HepG2 (cell line): ENCODE data around the gene STIP1. TPM values are rescaled to one million over a fixed set of nuclear protein-coding genes. Genes with fewer than 3 reads are reported as not detected.

ENCODE experiments used
- AKNA ChIP-seq: sonication (generic); formaldehyde crosslinking; IDR thresholded peaks from 2 replicates; pipeline ENCODE4 v1.4.0; 2020; ENCODE audit warnings: missing genetic modification reagents, borderline replicate concordance
- GABPB1 ChIP-seq: IDR thresholded peaks from 2 replicates; pipeline ENCODE4 v1.6.1; 2016; ENCODE audit warnings: mild to moderate bottlenecking, missing genetic modification reagents, moderate library complexity, missing compliant biosample characterization
- GPBP1L1 ChIP-seq: sonication (generic); formaldehyde crosslinking; IDR thresholded peaks from 2 replicates; pipeline ENCODE4 v1.5.0; 2020; ENCODE audit warnings: mild to moderate bottlenecking, missing genetic modification reagents
- KAT7 ChIP-seq: IDR thresholded peaks from 2 replicates; pipeline ENCODE4 v1.6.1; 2018; ENCODE audit warnings: borderline replicate concordance, missing compliant biosample characterization
- SATB2 ChIP-seq: sonication (generic); formaldehyde crosslinking; IDR thresholded peaks from 2 replicates; pipeline ENCODE4 v1.5.0; 2020; ENCODE audit warnings: missing genetic modification reagents
- SNAPC4 ChIP-seq: sonication (generic); formaldehyde crosslinking; IDR thresholded peaks from 2 replicates; pipeline ENCODE4 v1.4.0; 2020; ENCODE audit warnings: mild to moderate bottlenecking, missing genetic modification reagents
- ZFP62 ChIP-seq: sonication (generic); formaldehyde crosslinking; IDR thresholded peaks from 2 replicates; pipeline ENCODE4 v1.4.0; 2020; ENCODE audit warnings: missing genetic modification reagents
- ZNF256 ChIP-seq: sonication (generic); formaldehyde crosslinking; conservative IDR thresholded peaks from 2 replicates; pipeline ENCODE4 v1.4.0; 2020; ENCODE audit warnings: missing genetic modification reagents
- ZNF639 ChIP-seq: conservative IDR thresholded peaks from 2 replicates; pipeline ENCODE4 v1.6.1; 2018; ENCODE audit warnings: missing genetic modification reagents
- polyA plus RNA-seq, 8 experiments: library from polyadenylated mRNA; depleted of rRNA in 3 of 8; stranded (reverse) in 7 of 8; unstranded in 1 of 8; fragments of >200 nt; fragmentation: Illumina TruSeq in 4 of 8; extraction: Trizol in 4 of 8; gene quantifications; 2 replicates each; pipeline versions ENCODE4 v1.2.1 to v1.2.3, GENCODE V29; 2011 to 2016; ENCODE audit warnings: low read depth in 4 of 8, missing spikeins in 1 of 8, mixed read lengths in 1 of 8; ENCODE audit not compliant: insufficient read depth in 1 of 8
- total RNA-seq, 5 experiments: library from RNA; depleted of rRNA; stranded (reverse); fragments of >200 nt; fragmentation: Illumina TruSeq; extraction: Trizol; gene quantifications; 2 replicates each; pipeline ENCODE4 v1.2.3, GENCODE V29; 2016; ENCODE audit warnings: low read depth in 1 of 5
- TF ChIP-seq, protein P1 (sequence below), 2 experiments: sonication (generic) in 1 of 2; formaldehyde crosslinking in 1 of 2; IDR thresholded peaks; 2 replicates each; pipeline versions ENCODE4 v1.4.0 to v1.6.1; 2016 to 2020; ENCODE audit warnings: borderline replicate concordance in 1 of 2, low read depth in 1 of 2, mild to moderate bottlenecking in 1 of 2, missing genetic modification reagents in 1 of 2

Gene STIP1
- total and polyA plus RNA-seq, 2 of the 13 experiments (the other 11 are each of a cell fraction or from before 2014, with no cell fraction given) = 81.1 to 217 TPM

DNA sequence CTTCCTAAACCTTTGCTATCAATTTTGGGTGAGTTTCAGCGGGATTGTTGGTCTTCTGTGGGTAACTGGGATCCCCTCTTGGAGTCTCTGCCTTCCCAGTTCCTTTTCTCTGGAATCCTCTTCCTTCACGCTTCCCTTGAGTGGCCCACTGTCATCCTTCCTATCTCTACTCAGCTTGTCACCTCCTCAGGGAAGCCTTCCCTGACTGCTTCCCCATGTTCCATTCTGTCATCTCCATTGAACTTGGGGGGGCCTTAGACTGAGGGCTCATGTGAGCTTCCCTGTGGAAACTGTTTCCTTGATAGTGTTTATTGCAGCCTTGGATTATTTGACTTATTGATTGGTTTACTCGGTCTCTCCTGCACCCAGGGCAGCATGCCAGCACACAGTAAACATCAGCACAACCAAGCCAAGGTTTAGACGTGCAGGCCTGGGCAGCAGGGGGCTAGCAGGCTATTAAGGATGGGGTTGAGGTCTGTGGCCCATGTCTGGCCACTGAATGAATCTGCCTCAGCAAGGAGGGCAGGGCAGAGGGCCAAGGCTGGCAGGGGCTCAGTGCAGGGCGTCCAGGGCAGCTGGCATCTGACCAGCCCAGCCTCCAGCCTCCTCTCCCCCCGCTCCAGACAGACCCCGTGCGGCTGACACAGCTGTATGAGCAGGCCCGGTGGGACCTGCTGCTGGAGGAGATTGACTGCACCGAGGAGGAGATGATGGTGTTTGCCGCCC lies 32.8 kb downstream of the STIP1 start (continued):
- TF ChIP-seq SNAPC4 (CRISPR knock-in tag) = no peak
- no peak for TF ChIP-seq SATB2 (CRISPR knock-in tag)
- TF ChIP-seq GABPB1 (CRISPR knock-in tag) = peak; percentile 14; the same call in 1 of the 2 replicates
- TF ChIP-seq GPBP1L1 (CRISPR knock-in tag) = no peak
- TF ChIP-seq, protein P1, sequence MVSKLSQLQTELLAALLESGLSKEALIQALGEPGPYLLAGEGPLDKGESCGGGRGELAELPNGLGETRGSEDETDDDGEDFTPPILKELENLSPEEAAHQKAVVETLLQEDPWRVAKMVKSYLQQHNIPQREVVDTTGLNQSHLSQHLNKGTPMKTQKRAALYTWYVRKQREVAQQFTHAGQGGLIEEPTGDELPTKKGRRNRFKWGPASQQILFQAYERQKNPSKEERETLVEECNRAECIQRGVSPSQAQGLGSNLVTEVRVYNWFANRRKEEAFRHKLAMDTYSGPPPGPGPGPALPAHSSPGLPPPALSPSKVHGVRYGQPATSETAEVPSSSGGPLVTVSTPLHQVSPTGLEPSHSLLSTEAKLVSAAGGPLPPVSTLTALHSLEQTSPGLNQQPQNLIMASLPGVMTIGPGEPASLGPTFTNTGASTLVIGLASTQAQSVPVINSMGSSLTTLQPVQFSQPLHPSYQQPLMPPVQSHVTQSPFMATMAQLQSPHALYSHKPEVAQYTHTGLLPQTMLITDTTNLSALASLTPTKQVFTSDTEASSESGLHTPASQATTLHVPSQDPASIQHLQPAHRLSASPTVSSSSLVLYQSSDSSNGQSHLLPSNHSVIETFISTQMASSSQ (IDR thresholded peaks at IDR 0.05; ENCODE audit: low read depth) = no peak
- TF ChIP-seq, protein P1 (CRISPR knock-in tag; IDR thresholded peaks at IDR 0.05; ENCODE audit: borderline replicate concordance) = no peak
- no peak for TF ChIP-seq ZNF639
- no peak for TF ChIP-seq AKNA (CRISPR knock-in tag)
- TF ChIP-seq ZNF256 = no peak
- TF ChIP-seq KAT7 (CRISPR knock-in tag) = no peak
- TF ChIP-seq ZFP62 (CRISPR knock-in tag) = no peak
